IMR-90 (cell line): ENCODE data around the gene KNTC1. TPM values are rescaled to one million over a fixed set of nuclear protein-coding genes. Genes with fewer than 3 reads are reported as not detected.
"Not testable (repeated sequence)": the region's sequence is repeated elsewhere in the genome, so short reads cannot be mapped to it uniquely, and the experiment has no call there.

Experiments
- ATAC-seq: fragments of 200-7000 bp; cut with Tn5 transposase; 2 replicates; pipeline ENCODE4 v1.9.1; 2020; ENCODE audit warnings: low read depth, mild to moderate bottlenecking, moderate library complexity
- BruUV-seq: library from RNA; stranded (reverse); fragments of 400-500 nt; replicated peaks from 2 replicates; lab custom pipeline; 2021; lab: Mats Ljungman, UMichigan
- CTCF ChIA-PET: fragments of 300-600 bp; formaldehyde crosslinking; extraction: SDS; loops from one replicate; lab custom pipeline; 2021; ENCODE audit warnings: antibody characterized with exemption; lab: Yijun Ruan, JAX
- POLR2A ChIA-PET: fragments of 300-600 bp; sonication (Branson Sonifier 250); formaldehyde crosslinking; loops from one replicate; lab custom pipeline; 2022; ENCODE audit warnings: antibody characterized with exemption; ENCODE audit not compliant: unreplicated experiment; lab: Charles Lee
- DNase-seq: peaks from one replicate; pipeline ENCODE4 v3.0.0; 2013
- H2AFZ ChIP-seq: replicated peaks from 2 replicates; pipeline ENCODE3; 2013; ENCODE audit warnings: low read length, mild to moderate bottlenecking; ENCODE audit not compliant: poor library complexity
- H2AK5ac ChIP-seq: 2 replicates; pipeline ENCODE4 v1.6.1; 2013; ENCODE audit warnings: low read depth, low read length, inconsistent platforms
- H2AK9ac ChIP-seq: replicated peaks from 2 replicates; pipeline ENCODE3; 2013; ENCODE audit warnings: mild to moderate bottlenecking, low read depth, low read length, moderate library complexity; ENCODE audit not compliant: poor library complexity
- H2BK120ac ChIP-seq: 2 replicates; pipeline ENCODE4 v1.6.1; 2013; ENCODE audit warnings: low read depth, low read length, inconsistent platforms
- H2BK15ac ChIP-seq: 3 replicates; pipeline ENCODE4 v1.6.1; 2013; ENCODE audit warnings: low read depth, low read length, inconsistent platforms
- H2BK20ac ChIP-seq: 2 replicates; pipeline ENCODE4 v1.6.1; 2013; ENCODE audit warnings: low read depth, mild to moderate bottlenecking, inconsistent platforms, low read length, moderate library complexity
- H2BK5ac ChIP-seq: 2 replicates; pipeline ENCODE4 v1.6.1; 2013; ENCODE audit warnings: mild to moderate bottlenecking, low read depth, low read length, inconsistent platforms; ENCODE audit not compliant: poor library complexity, severe bottlenecking
- H3K14ac ChIP-seq: replicated peaks from 2 replicates; pipeline ENCODE4 v1.6.1; 2013; ENCODE audit warnings: low read depth, low read length, inconsistent platforms
- H3K18ac ChIP-seq: 2 replicates; pipeline ENCODE4 v1.6.1; 2013; ENCODE audit warnings: low read depth, low read length, control low read depth
- H3K23ac ChIP-seq: 2 replicates; pipeline ENCODE4 v1.6.1; 2013; ENCODE audit warnings: low read depth, low read length, inconsistent platforms
- H3K27ac ChIP-seq: 2 replicates; pipeline ENCODE4 v1.5.1; 2013; ENCODE audit warnings: mild to moderate bottlenecking, control low read depth, low read length; ENCODE audit not compliant: insufficient read depth
- H3K27me3 ChIP-seq: 2 replicates; pipeline ENCODE4 v1.6.1; 2013; ENCODE audit warnings: low read length; ENCODE audit not compliant: control insufficient read depth, insufficient read depth
- H3K36me3 ChIP-seq: 2 replicates; pipeline ENCODE4 v1.6.1; 2013; ENCODE audit warnings: low read length, mixed read lengths; ENCODE audit not compliant: control insufficient read depth, insufficient read depth
- H3K4ac ChIP-seq: 2 replicates; pipeline ENCODE4 v1.6.1; 2013; ENCODE audit warnings: low read depth, low read length, inconsistent platforms
- H3K4me1 ChIP-seq: 2 replicates; pipeline ENCODE4 v1.6.1; 2013; ENCODE audit warnings: low read length, mixed read lengths; ENCODE audit not compliant: control insufficient read depth, insufficient read depth
- H3K4me2 ChIP-seq: 2 replicates; pipeline ENCODE4 v1.6.1; 2013; ENCODE audit warnings: low read depth, mild to moderate bottlenecking, control low read depth, low read length, moderate library complexity
- H3K4me3 ChIP-seq: 2 replicates; pipeline ENCODE4 v1.5.1; 2013; ENCODE audit warnings: low read depth, mild to moderate bottlenecking, control low read depth, low read length, moderate library complexity; ENCODE audit not compliant: insufficient read depth
- H3K56ac ChIP-seq: 2 replicates; pipeline ENCODE4 v1.6.1; 2013; ENCODE audit warnings: low read length, inconsistent platforms; ENCODE audit not compliant: insufficient read depth; ENCODE audit errors: extremely low read depth
- H3K79me1 ChIP-seq, 2 experiments: 2 replicates each; pipeline ENCODE4 v1.6.1; 2013; ENCODE audit warnings: low read length in 2 of 2, inconsistent platforms in 1 of 2, low read depth in 1 of 2
- H3K9ac ChIP-seq: 2 replicates; pipeline ENCODE4 v1.6.1; 2013; ENCODE audit warnings: low read depth, low read length, control low read depth
- H3K9me1 ChIP-seq: 2 replicates; pipeline ENCODE4 v1.6.1; 2013; ENCODE audit warnings: low read length, inconsistent platforms; ENCODE audit not compliant: insufficient read depth
- H3K9me3 ChIP-seq: 2 replicates; pipeline ENCODE4 v1.6.1; 2013; ENCODE audit warnings: low read length; ENCODE audit not compliant: control insufficient read depth, insufficient read depth
- H4K20me1 ChIP-seq: 2 replicates; pipeline ENCODE4 v1.6.1; 2013; ENCODE audit warnings: low read length, inconsistent platforms; ENCODE audit not compliant: insufficient read depth
- H4K5ac ChIP-seq: 2 replicates; pipeline ENCODE4 v1.6.1; 2013; ENCODE audit warnings: mild to moderate bottlenecking, low read depth, low read length, control low read depth
- H4K8ac ChIP-seq, 2 experiments: 2 replicates each; pipeline ENCODE4 v1.6.1; 2013; ENCODE audit warnings: low read depth in 2 of 2, low read length in 2 of 2, control low read depth in 1 of 2, inconsistent platforms in 1 of 2
- H4K91ac ChIP-seq: 2 replicates; pipeline ENCODE4 v1.6.1; 2013; ENCODE audit warnings: low read depth, low read length, inconsistent platforms; ENCODE audit not compliant: insufficient read depth
- WGBS, 2 experiments: methylation state at CpG; one replicate each; pipeline versions ENCODE4 v1.1.5 to v1.1.7; 2013; ENCODE audit warnings: missing lambda C conversion rate in 2 of 2; ENCODE audit not compliant: insufficient read length in 1 of 2; ENCODE audit errors: extremely low coverage in 2 of 2; 5-methylcytosine and 5-hydroxymethylcytosine counted together
- dilution Hi-C: fragments of 300-500 bp; cut with HindIII; formaldehyde crosslinking; loops from one replicate; pipeline ENCODE4 v1.14.3; 2018; ENCODE audit warnings: low sequenced_read_pairs; ENCODE audit not compliant: unreplicated experiment
- in situ Hi-C: fragments of 300-500 bp; cut with MboI; formaldehyde crosslinking; loops from 3 replicates; pipeline ENCODE4 v1.14.3; 2019; ENCODE audit warnings: low sequenced_read_pairs, inconsistent platforms, mixed read lengths
- intact Hi-C: fragments of 100-400 bp; cut with micrococcal nuclease; formaldehyde crosslinking; loops from 2 replicates; pipeline ENCODE4 v1.10.0; 2022
- polyA plus RNA-seq, 3 experiments: library from polyadenylated mRNA; depleted of rRNA; stranded (reverse); fragments of >200 nt; gene quantifications; 2 replicates each; pipeline ENCODE4 v1.2.3, GENCODE V29; 2012; ENCODE audit warnings: low replicate concordance in 1 of 3
- total RNA-seq: library from RNA; depleted of rRNA; stranded (reverse); fragments of >200 nt; gene quantifications from 2 replicates; pipeline ENCODE4 v1.2.3, GENCODE V29; 2012

Gene KNTC1
- total and polyA plus RNA-seq, 2 of the 4 experiments (the other 2 are of a cell fraction): 16.6 to 23.7 TPM

DNA sequence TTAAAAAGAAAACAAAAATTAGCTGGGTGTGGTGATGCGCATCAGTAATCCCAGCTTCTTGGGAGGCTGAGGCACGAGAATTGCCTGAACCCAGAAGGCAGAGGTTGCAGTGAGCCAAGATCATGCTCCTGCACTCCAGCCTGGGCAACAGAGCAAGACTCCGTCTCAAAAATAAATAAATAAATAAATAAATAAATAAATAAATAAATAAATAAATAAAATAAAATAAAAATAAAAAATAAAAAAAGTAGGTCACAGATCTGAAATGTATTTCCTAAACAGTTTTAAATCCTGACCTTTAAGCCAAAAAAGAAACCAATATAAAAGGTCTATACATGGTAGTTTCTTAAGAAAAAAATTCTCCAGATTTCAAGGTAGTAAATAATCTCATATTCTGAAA is 14.0 kb upstream of the KNTC1 start:
- CTCF ChIA-PET: interaction anchor here (0.7 kb wide), 1 partner anchor 110 kb away, joined by 3 read pairs; no protein-coding TSS in a partner anchor
- Histone ChIP-seq H3K36me3 (peaks cover 76% of the 10 kb centered on the region), H4K20me1 (peaks cover 77% of the 10 kb centered on the region), H3K79me1 (peaks cover 32 to 50% of the 10 kb centered on the region in 2 experiments)
- H3K18ac ChIP-seq, H2BK120ac ChIP-seq, H3K4me1 ChIP-seq, POLR2A ChIA-PET, H3K27me3 ChIP-seq, H3K9me3 ChIP-seq, H4K8ac ChIP-seq, H2AK9ac ChIP-seq, H2BK15ac ChIP-seq, H2AFZ ChIP-seq, H3K4me3 ChIP-seq, H3K56ac ChIP-seq, ATAC-seq, H2BK20ac ChIP-seq, BruUV-seq, H2AK5ac ChIP-seq, H4K91ac ChIP-seq, H3K27ac ChIP-seq, H3K9me1 ChIP-seq, H4K5ac ChIP-seq, dilution Hi-C loops, in situ Hi-C loops, H3K23ac ChIP-seq, H2BK5ac ChIP-seq, H3K4ac ChIP-seq, H3K9ac ChIP-seq, intact Hi-C loops, H3K14ac ChIP-seq, DNase-seq, H3K4me2 ChIP-seq: not testable (repeated sequence)
- 100% methylated on average over 2 of the region's 3 CpGs; no CpG with 5 or more reads in 1 of the 2 experiments for WGBS, 2 experiments
